CD4-positive, alpha-beta memory T cell (primary cell): ENCODE data around the gene EFHD2. TPM values are rescaled to one million over a fixed set of nuclear protein-coding genes. Genes with fewer than 3 reads are reported as not detected.
"Not testable (repeated sequence)": the region's sequence is repeated elsewhere in the genome, so short reads cannot be mapped to it uniquely, and the experiment has no call there.

Experiments
- CTCF ChIA-PET: fragments of 350-600 bp; sonication (Branson Sonifier 250); formaldehyde crosslinking; loops from one replicate; lab custom pipeline; 2021; ENCODE audit warnings: inconsistent platforms; ENCODE audit not compliant: partially characterized antibody; lab: Charles Lee
- POLR2A ChIA-PET: fragments of 350-600 bp; sonication (Branson Sonifier 250); formaldehyde crosslinking; loops from one replicate; lab custom pipeline; 2021; ENCODE audit not compliant: partially characterized antibody; lab: Charles Lee
- DNase-seq, 5 donors: peaks; one replicate each; pipeline versions ENCODE4 v3.0.0 to v3.0.0-alpha.2; 2020 to 2022; ENCODE audit warnings: mixed read lengths in 1 of 5
- H3K27ac ChIP-seq: one replicate; pipeline ENCODE4 v1.7.0; 2013; ENCODE audit warnings: low read depth, low read length
- H3K27me3 ChIP-seq: 2 replicates; pipeline ENCODE4 v1.7.0; 2013; ENCODE audit warnings: mild to moderate bottlenecking, low read length, moderate library complexity; ENCODE audit not compliant: insufficient read depth
- H3K36me3 ChIP-seq: 2 replicates; pipeline ENCODE4 v1.7.0; 2013; ENCODE audit warnings: mild to moderate bottlenecking, low read length, moderate library complexity; ENCODE audit not compliant: insufficient read depth
- H3K4me1 ChIP-seq: 2 replicates; pipeline ENCODE4 v1.7.0; 2013; ENCODE audit warnings: mild to moderate bottlenecking, low read length, moderate library complexity; ENCODE audit not compliant: insufficient read depth
- H3K4me3 ChIP-seq, 2 donors: one replicate each; pipeline ENCODE4 v1.7.0; 2013; ENCODE audit warnings: low read length in 2 of 2, mild to moderate bottlenecking in 1 of 2
- H3K9me3 ChIP-seq, 2 donors: one replicate each; pipeline ENCODE4 v1.7.0; 2013; ENCODE audit warnings: low read length in 2 of 2, control low read depth in 1 of 2; ENCODE audit not compliant: control insufficient read depth in 1 of 2
- H3K27ac Mint-ChIP-seq, 7 donors: one replicate each; pipeline ENCODE4 v1.8.0; 2020 to 2021; ENCODE audit warnings: mixed read lengths in 7 of 7, mild to moderate bottlenecking in 6 of 7, inconsistent platforms in 3 of 7, moderate library complexity in 3 of 7
- H3K27me3 Mint-ChIP-seq, 2 donors: one replicate each; pipeline ENCODE4 v1.8.0; 2020 to 2021; ENCODE audit warnings: mixed read lengths in 2 of 2
- H3K36me3 Mint-ChIP-seq, 2 donors: one replicate each; pipeline ENCODE4 v1.8.0; 2020 to 2021; ENCODE audit warnings: mixed read lengths in 2 of 2, inconsistent platforms in 1 of 2, mild to moderate bottlenecking in 1 of 2
- H3K4me1 Mint-ChIP-seq, 4 donors: one replicate each; pipeline ENCODE4 v1.8.0; 2020 to 2021; ENCODE audit warnings: mixed read lengths in 4 of 4, mild to moderate bottlenecking in 1 of 4
- H3K4me3 Mint-ChIP-seq, 8 donors: one replicate each; pipeline ENCODE4 v1.8.0; 2020 to 2021; ENCODE audit warnings: mixed read lengths in 8 of 8, mild to moderate bottlenecking in 7 of 8, moderate library complexity in 6 of 8, inconsistent platforms in 3 of 8
- H3K9me3 Mint-ChIP-seq, 8 donors: one replicate each; pipeline ENCODE4 v1.8.0; 2020 to 2021; ENCODE audit warnings: mixed read lengths in 8 of 8, mild to moderate bottlenecking in 5 of 8, inconsistent platforms in 3 of 8, moderate library complexity in 1 of 8
- intact Hi-C: fragments of 100-400 bp; cut with micrococcal nuclease; formaldehyde crosslinking; loops from one replicate; pipeline ENCODE4 v1.15.1; 2023
- polyA plus RNA-seq, 2 donors: library from polyadenylated mRNA; unstranded; fragments of 300-500 nt; fragmentation: Illumina TruSeq; gene quantifications; one replicate each; pipeline ENCODE4 v1.2.3, GENCODE V29; 2021
- total RNA-seq, 2 experiments: library from RNA; stranded (reverse); gene quantifications; one replicate each; pipeline ENCODE4 v1.2.3, GENCODE V29; 2021

EFHD2 gene
- total and polyA plus RNA-seq, 4 experiments from 2014 or later = 46.4 to 66.7 (median 54.4) TPM

DNA sequence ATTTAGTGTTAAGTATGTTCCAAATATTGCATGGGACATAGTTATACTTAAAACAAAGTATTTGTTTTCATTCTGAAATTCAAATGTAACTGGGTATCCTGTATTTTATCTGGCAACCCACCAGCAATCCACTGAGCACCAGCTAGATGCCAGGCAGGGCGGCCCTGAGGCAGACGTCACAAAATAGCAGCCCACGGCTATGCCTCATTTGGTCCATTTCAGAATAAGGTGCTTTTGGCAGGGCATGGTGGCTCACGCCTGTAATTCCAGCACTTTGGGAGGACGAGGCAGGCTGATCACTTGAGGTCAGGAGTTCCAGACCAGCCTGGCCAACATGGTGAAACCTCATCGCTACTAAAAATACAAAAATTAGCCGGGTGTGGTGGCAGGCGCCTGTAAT lies 19.9 kb upstream of the EFHD2 start:
- H3K4me3 Mint-ChIP-seq, H3K4me3 ChIP-seq, H3K36me3 Mint-ChIP-seq, H3K27ac Mint-ChIP-seq, H3K4me1 ChIP-seq, H3K27me3 ChIP-seq, DNase-seq, H3K27ac ChIP-seq, intact Hi-C loops, POLR2A ChIA-PET, H3K4me1 Mint-ChIP-seq, H3K9me3 ChIP-seq, H3K9me3 Mint-ChIP-seq, H3K36me3 ChIP-seq: not testable (repeated sequence)
- peaks cover 7 to 15% of the 10 kb centered on the region in 2 donors for H3K27me3 Mint-ChIP-seq
- CTCF ChIA-PET = interaction anchor here (1.3 kb wide), 1 partner anchor 42 kb away, joined by 4 read pairs; no protein-coding TSS in a partner anchor

DNA sequence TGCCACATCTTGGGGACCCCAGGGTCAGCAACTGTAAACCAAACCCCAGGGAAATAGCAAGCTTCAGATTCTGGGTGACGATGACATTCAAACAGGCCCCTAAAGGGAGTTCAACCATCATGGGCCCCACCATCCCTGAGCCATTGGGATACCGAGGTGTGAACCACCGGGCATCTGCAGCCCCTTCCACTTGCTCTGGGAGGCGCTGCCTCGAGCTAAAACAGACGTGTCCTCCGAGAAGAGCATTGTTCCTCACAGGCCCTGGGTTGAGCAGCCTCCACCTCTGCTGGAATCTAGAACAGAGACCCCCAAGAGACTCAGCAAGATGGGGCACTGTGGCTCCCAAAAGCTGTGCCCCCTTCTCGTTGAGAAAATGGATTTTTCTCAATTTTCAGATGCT lies 19.0 kb upstream of the EFHD2 start:
- H3K27me3 Mint-ChIP-seq = peaks cover 3 to 9% of the 10 kb centered on the region in 2 donors
- Histone ChIP-seq H3K36me3 (no peaks in the 10 kb centered on the region), H3K4me3 (no peak overlapping the region), H3K4me1 (no peaks in the 10 kb centered on the region), H3K27me3 (peaks cover 4% of the 10 kb centered on the region), H3K9me3 (no peaks in the 10 kb centered on the region), H3K27ac (no peak overlapping the region)
- intact Hi-C loops = no loop called here
- H3K27ac Mint-ChIP-seq = no peak overlapping the region
- ChIA-PET POLR2A (no interaction called here), CTCF (interaction anchor here (1.3 kb wide), 1 partner anchor 41 kb away, joined by 4 read pairs; no protein-coding TSS in a partner anchor)
- H3K4me1 Mint-ChIP-seq = peaks cover 0 to 2% (median 0%) of the 10 kb centered on the region in 4 donors
- no peak for DNase-seq
- peaks cover 0 to 1% (median 0%) of the 10 kb centered on the region in 8 donors for H3K9me3 Mint-ChIP-seq
- no peaks in the 10 kb centered on the region for H3K36me3 Mint-ChIP-seq
- no peak overlapping the region for H3K4me3 Mint-ChIP-seq

DNA sequence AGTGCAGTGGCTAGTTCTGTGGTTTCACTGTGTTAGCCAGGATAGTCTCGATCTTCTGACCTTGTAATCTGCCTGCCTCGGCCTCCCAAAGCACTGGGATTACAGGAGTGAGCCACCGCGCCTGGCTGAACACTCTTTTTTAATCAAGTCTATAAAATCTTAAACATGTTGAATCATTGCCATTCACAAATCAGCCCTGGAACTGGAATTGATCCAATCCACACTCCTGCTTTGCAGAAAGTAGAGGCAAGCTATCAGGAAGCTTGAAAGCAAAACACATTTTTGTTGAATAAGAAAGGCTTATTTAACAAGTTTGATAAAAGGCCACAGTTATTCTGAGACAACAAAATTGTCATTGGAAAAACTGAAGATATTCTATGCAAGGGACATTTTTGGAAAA lies 18.3 kb upstream of the EFHD2 start:
- no peak overlapping the region for H3K27ac Mint-ChIP-seq
- intact Hi-C loops = no loop called here

DNA sequence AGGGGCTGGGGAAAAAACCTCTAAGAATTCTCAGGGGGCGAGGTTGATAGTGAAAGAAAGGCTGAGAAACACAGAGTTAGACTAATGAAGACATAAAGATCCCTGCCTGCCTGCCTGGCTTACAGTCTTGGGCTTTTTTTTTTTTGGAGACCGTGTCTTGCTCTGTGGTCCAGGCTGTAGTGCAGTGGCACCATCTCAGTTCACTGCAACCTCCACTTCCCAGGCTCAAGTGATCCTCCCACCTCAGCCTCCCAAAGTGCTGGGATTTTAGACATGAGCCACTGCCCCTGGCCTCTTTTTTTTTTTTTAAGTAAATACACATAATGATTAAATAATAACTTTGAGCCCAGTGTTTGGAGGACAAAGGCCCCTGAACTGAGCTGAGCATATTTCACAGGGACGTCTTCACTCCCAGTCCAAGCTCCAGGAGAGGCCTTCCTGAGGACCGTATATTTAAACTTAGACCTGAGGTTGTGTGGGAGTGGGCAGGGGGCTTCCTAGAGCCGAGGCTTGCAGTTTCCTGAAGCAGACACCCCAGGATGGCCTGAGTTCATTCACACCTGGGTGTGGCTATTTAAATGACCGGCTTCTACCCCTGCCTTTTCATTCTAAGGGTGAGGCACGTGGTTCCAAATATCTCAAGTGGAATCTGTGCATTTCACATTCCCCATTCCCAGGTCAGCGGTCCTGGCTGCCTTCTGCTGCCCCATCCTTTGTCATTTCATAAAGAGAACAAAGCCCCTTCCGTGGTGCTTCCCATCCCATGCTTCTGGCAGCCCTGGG lies 16.0 kb upstream of the EFHD2 start:
- H3K36me3 ChIP-seq = no peaks in the 10 kb centered on the region
- no peak overlapping the region for H3K4me3 Mint-ChIP-seq
- H3K36me3 Mint-ChIP-seq = peaks cover 0 to 4% of the 10 kb centered on the region in 2 donors
- ChIA-PET POLR2A (no interaction called here), CTCF (no interaction called here)
- H3K4me3 ChIP-seq = no peak overlapping the region
- no peak overlapping the region for H3K27ac ChIP-seq
- H3K9me3 ChIP-seq = no peaks in the 10 kb centered on the region
- no peaks in the 10 kb centered on the region for H3K4me1 Mint-ChIP-seq
- no peak overlapping the region for H3K27ac Mint-ChIP-seq
- H3K27me3 ChIP-seq = no peaks in the 10 kb centered on the region
- intact Hi-C loops = no loop called here
- H3K27me3 Mint-ChIP-seq = peaks cover 0 to under 1% of the 10 kb centered on the region in 2 donors
- peaks cover 0 to 4% (median 0%) of the 10 kb centered on the region in 8 donors for H3K9me3 Mint-ChIP-seq
- no peak for DNase-seq
- no peaks in the 10 kb centered on the region for H3K4me1 ChIP-seq

More for the DNA sequence above, 18.3 kb upstream of the EFHD2 start:
- Histone ChIP-seq H3K27ac (no peak overlapping the region), H3K27me3 (peaks cover 2% of the 10 kb centered on the region), H3K36me3 (no peaks in the 10 kb centered on the region), H3K4me1 (no peaks in the 10 kb centered on the region), H3K9me3 (no peaks in the 10 kb centered on the region), H3K4me3 (no peak overlapping the region)
- Mint-ChIP-seq H3K4me1 (no peaks in the 10 kb centered on the region), H3K27me3 (peaks cover 3 to 8% of the 10 kb centered on the region in 2 donors), H3K36me3 (no peaks in the 10 kb centered on the region), H3K9me3 (peaks cover 0 to 1% (median 0%) of the 10 kb centered on the region in 8 donors), H3K4me3 (no peak overlapping the region)
- ChIA-PET CTCF (interaction anchor here (1.3 to 1.6 kb wide), 2 partner anchors 40 kb away, joined by 3 to 4 read pairs; no protein-coding TSS in a partner anchor), POLR2A (no interaction called here)
- DNase-seq = no peak

DNA sequence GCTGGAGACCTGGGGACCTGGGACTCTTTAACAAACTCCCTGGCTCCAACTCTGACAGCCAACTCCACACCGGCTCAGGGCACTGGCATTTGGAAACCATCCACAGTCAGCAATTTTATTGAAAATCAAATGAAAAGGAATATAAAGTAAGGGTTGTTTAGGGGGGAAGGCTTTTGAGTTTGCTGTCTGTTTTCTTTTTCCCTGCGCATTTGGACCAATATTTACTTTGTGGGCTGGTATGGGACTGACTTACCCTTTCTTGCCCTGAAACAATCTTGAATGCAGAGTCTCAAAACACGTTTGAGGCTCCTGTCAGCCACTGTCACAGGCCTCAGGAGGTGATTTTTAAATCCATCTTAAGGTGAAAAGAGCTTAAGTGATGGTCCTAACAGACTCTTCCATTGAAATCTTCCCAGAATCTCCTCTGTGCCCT lies 15.4 kb upstream of the EFHD2 start:
- Mint-ChIP-seq H3K27ac (no peak overlapping the region), H3K4me1 (no peaks in the 10 kb centered on the region)

DNA sequence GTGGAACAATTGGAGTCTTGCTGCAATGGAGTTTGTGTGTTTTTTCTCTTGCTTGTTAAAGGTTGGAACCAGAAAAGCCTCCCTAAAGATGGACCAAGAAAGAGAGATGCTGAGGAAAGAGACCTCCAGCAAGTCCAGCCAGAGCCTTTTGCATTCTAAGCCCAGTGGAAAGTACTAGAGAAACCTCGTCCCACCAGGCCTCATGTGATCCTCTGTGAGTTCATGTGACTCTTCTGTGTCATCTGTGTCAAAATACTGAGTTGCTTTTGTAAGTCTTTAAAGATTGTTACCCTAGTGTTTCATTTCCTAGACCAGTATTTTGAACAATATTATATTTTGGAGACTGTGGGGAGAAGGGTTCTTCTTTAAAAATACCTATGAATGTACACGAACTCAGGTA lies 12.5 kb upstream of the EFHD2 start:
- POLR2A ChIA-PET = no interaction called here
- Histone ChIP-seq H3K27me3 (no peaks in the 10 kb centered on the region), H3K9me3 (no peaks in the 10 kb centered on the region), H3K4me1 (no peaks in the 10 kb centered on the region), H3K4me3 (no peak overlapping the region), H3K36me3 (no peaks in the 10 kb centered on the region), H3K27ac (no peak overlapping the region)
- Mint-ChIP-seq H3K27ac (no peak overlapping the region), H3K27me3 (no peaks in the 10 kb centered on the region), H3K4me1 (no peaks in the 10 kb centered on the region), H3K4me3 (no peak overlapping the region), H3K9me3 (peaks cover 0 to 9% (median 2%) of the 10 kb centered on the region in 8 donors), H3K36me3 (peaks cover 0 to 4% of the 10 kb centered on the region in 2 donors)
- intact Hi-C loops = no loop called here
- DNase-seq = no peak
- CTCF ChIA-PET = no interaction called here

More for the DNA sequence above, 15.4 kb upstream of the EFHD2 start:
- DNase-seq = no peak
- peaks cover 0 to 5% (median under 1%) of the 10 kb centered on the region in 8 donors for H3K9me3 Mint-ChIP-seq
- no peak overlapping the region for H3K4me3 Mint-ChIP-seq
- peaks cover 0 to 4% of the 10 kb centered on the region in 2 donors for H3K36me3 Mint-ChIP-seq
- Histone ChIP-seq H3K4me3 (no peak overlapping the region), H3K4me1 (no peaks in the 10 kb centered on the region), H3K36me3 (no peaks in the 10 kb centered on the region), H3K9me3 (no peaks in the 10 kb centered on the region), H3K27me3 (no peaks in the 10 kb centered on the region), H3K27ac (no peak overlapping the region)
- POLR2A ChIA-PET = no interaction called here
- intact Hi-C loops = no loop called here
- no peaks in the 10 kb centered on the region for H3K27me3 Mint-ChIP-seq
- CTCF ChIA-PET = no interaction called here

DNA sequence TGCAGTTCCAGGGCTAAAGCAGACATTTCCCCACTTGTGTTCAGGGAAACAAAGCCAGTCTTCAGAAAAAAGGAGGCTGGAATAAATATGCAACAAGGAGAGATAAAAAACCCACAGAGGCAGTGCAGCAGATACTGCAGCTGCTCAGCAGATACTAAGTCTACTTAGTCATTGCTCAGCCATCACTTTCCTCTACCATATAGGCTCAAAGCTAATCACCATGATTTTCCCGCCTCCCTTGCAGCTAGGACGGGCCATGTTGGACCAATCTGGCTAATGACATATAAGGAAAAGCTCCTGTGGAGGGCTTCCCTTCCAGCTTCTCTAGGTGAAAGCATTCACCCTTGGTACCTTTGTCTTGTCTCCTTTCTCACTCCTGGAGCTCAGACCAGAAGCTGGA lies 10.0 kb upstream of the EFHD2 start:
- Mint-ChIP-seq H3K36me3 (peaks cover 0 to 4% of the 10 kb centered on the region in 2 donors), H3K27ac (peak overlapping the region in 1 of 7 donors; percentile 60), H3K9me3 (peaks cover 0 to 9% (median 2%) of the 10 kb centered on the region in 8 donors), H3K4me3 (no peak overlapping the region), H3K27me3 (no peaks in the 10 kb centered on the region), H3K4me1 (peaks cover 0 to 2% (median 0%) of the 10 kb centered on the region in 4 donors)
- no peaks in the 10 kb centered on the region for H3K36me3 ChIP-seq
- H3K27ac ChIP-seq = no peak overlapping the region
- intact Hi-C loops = no loop called here
- no peak overlapping the region for H3K4me3 ChIP-seq
- no peak for DNase-seq
- no peaks in the 10 kb centered on the region for H3K4me1 ChIP-seq
- ChIA-PET CTCF (interaction anchor here (0.7 to 1.4 kb wide), 3 partner anchors 57 to 342 kb away, joined by 3 to 4 read pairs (median 3); no protein-coding TSS in a partner anchor), POLR2A (no interaction called here)
- no peaks in the 10 kb centered on the region for H3K9me3 ChIP-seq
- no peaks in the 10 kb centered on the region for H3K27me3 ChIP-seq
